Stimulated activated CD4-positive, alpha-beta T cell treated with anti-CD3 and anti-CD28 coated beads, TNF-alpha, amount 100 ng/mL, for 48 hours (primary cell): ENCODE data around the gene SMIM12.
A peak's percentile ranks its signal among the peaks of the same experiment; 100 is the strongest.

Experiments used
- DNase-seq, 3 donors: peaks; one replicate each; pipeline ENCODE4 v3.0.0-alpha.2; 2020; ENCODE audit warnings: low read depth in 3 of 3

SMIM12 gene, protein sequence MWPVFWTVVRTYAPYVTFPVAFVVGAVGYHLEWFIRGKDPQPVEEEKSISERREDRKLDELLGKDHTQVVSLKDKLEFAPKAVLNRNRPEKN

DNA sequence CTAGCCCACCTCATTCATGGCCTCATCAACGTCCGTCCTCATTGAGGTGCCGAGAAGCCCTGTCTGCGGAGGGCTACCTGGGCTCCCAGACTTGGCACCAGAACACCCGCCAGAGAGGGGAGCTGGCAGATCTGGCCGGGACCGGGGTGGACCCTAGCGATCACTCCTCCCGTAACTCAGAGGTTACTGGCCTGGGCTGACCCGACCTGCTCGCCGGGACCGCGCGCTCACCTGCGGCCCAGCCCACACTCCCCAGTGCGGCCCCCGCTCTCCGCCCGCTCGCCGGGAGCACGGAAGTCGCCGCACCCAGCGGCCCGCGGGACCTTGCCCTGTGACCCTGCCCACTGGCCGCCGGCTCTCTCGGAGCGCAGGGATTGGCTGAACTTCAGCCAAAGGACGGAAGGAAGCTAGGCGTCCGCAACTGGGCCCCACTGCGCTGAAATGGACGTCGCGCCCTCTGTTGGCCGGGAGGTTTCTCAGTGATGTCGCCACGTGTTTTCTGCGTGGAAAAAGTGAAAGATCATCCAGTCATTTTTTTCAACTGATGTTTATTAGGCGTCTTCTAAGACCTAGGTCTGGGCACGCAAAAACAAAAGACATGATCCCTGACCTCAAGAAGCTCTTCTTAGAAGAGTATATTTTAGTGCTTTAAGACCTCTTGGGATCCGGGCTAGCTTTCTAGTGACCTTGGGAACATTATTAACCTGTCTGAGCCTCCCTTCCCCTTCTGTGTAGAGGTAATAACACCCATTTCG is at the start of gene SMIM12:
Gene SMIM12 (minus strand): TSS at position 304 of the 755 bp plus-strand sequence. CDS start 3,772 bp downstream, outside the sequence.
- peak; percentile 87 to 89 (median 87) for DNase-seq

DNA sequence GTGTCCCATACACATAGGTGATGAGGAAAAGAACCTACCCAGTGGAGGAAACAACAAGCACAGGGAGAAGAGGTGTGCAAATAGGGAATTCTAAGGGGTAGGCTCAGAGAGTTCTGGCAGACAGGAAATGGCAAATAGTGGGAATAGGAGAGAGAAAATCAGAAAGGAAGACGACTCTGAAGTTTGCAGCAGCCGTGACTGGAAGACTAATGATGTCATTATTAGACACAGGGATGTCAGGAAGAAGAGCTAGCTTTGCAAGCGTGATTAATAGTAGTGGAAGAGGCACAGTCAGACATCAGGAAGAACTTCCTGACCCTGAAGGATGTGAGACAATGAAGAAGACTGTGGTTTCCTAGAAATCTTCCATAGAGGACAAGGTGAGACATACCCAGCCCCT is 48.8 kb upstream of the SMIM12 start:
- no peak for DNase-seq

DNA sequence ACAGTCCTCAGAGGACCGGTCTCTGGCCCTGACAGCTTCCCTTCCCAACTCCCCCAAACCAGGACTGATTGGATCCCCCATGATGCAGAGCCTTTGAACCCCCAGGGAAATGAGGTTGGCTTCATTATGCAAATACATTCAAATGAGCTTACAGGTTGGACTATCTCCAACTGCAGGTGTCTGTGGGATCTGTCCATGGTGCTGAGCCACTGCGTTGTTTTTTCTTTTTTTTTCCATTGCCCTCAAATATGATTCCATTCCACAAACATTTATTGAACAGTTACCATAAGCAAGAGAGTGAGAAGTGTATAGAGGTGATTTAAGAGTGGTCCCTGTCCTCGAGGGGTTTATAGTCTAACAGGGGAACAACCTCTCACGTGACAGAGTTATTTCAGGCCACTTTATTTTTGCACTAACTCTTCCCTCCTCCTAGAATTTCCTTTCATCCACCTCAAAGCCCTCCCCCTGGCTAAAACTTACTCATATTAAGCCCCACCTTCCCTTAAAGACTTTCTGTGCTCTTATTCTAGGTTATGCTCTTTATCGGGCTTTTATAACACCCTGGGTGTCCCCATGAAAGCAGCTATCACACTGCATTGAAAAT is 48.0 kb upstream of the SMIM12 start:
- DNase-seq, result no peak

DNA sequence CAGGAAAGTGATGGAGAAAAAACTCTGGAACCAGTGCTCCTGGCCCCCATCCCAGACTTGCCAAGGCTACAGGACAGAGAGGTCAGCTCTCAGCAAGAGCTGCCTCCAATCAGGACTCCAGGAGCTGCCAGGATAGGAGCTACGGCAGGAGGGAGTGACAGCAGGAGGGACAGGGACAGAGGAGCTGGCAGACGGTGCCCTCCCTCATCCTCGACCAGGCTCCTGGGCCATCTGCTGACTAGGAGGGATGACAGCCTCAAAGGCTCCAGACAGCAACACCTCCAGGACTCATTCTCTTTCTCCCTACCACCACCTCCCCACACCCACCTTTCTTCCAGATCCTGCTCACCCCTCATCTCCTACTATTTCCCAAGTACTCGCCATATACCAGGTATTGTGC is 47.2 kb upstream of the SMIM12 start:
- DNase-seq, result no peak

DNA sequence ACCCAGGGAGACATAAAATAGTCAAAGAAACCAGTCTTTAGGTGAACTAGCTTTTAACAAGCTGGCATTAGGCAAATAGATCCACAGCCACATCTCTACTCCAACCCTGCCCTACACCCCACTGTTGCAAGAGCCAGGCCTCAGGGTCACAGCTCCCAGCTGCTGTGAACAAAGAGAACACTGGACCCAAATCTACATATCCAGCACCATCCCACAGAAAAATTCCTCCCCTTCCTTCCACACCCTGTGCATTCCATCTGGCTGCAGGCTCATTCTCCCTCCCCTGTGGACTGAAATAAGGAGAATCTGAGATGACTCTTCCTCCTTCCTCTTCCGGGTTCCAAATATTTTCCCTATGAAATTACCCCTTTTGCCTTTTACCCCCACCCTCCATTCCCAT is 46.7 kb upstream of the SMIM12 start:
- no peak for DNase-seq

DNA sequence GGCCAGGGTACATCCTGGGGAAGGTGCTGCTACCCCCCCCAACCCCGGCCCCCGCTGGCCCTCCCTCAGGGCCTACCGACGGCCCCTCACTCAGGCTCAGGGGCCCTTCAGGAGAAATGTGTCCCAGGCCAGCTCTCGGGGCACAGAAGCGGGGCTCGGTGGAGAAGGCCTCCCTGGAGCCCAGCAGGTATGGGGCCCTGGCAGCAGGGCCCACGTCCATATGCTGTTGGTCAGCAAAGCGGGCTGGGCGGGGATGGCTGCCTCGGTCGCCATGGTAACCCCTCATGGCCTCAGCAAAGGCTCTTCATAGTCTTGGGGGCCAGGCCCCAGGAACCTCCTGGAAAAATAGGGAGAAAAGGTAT is 45.5 kb upstream of the SMIM12 start:
- DNase-seq, result no peak

DNA sequence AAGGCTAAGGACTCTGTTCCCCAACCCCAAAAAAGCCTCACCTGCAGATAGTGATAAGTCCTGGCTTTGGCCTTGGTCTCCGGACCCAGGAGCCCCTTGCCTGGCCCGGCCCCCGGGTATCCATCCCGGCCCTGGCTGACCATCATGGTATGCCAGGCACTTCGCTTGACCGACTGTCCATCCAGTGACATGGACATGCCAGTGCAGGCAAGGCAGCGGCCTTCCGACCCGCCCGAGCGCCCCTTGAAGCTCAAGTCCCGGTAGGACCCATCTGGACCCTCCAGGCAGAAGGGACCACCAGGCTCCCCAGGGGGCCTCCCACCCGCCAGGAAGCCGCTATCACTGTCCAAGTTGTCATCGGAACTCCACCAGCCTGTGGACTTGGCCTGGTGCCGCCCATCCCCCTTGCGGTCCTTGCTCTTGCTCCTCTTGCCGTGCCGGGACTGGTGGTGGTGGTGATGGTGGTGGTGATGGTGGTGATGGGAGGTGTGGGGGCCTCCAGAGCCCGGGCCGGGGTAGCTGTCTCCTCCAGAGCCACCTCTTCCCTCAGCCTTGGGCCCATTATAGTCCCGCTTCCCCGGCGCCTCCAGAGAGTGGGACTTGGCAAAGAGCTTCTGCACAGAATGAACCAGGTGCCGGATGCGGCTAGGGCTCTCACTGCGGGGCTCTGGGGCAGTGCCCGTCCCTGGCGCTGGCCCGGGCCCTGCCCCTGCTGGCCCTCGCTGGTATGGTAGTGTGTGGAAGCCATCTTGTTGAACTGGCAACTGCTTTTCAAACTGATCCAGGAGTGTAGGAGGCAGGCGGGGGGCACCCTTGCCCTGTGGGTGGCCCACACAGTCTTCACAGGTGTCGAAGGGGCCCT is 44.9 kb upstream of the SMIM12 start:
- no peak for DNase-seq

DNA sequence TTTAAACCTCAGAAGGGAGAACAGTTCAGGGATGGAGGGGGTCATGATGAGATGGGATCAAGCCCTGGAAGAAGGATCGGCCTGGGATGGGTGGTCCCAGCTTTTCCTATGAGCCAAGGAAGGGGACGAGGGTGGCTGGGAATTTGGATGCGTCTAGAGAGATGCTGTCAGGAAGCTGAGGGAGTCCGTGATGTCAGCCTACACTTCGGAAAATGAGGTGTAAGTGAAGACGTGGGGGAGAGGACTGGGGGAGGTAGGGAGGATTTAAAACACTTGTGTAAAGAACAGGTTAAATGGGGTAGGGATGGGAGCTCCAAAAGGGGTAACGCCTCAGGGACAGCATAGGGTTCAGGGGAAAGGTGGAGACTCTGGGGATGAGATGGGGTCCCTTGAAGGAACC is 42.4 kb upstream of the SMIM12 start:
- DNase-seq, result no peak

DNA sequence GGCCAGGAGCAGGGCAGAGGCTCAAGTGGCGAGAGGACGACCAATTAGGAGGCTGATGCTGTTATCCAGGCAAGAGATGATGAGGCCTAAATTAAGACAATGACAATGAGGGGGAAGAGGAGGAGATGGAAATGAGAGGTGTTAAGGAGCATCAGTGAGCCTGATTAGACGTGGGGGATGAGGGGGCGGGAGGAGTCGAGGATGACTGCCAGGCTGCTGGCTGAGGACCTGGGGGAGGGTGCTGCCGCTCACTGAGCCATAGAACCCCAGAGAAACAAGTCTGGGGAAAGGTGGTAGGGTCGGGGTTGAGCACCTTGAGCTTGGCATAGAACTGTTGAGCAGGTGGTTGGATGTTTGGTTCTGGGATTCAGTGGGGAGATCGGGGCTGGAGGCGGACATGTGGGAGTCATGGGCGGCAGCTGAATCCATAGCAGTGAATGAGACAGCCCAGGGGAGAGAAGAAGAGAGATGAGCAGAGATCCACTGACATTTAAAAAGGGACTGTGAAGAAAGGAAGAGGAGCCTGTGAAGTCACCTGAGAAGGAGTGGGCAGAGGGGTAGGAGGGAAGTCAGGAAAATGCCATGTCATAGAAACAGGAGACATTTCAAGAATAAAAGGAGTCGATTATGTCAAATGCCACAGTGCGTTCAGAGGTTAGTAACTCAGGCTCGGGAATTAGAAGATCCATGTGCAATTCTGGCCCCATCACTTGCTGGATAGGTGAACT is 41.4 kb upstream of the SMIM12 start:
- no peak for DNase-seq

DNA sequence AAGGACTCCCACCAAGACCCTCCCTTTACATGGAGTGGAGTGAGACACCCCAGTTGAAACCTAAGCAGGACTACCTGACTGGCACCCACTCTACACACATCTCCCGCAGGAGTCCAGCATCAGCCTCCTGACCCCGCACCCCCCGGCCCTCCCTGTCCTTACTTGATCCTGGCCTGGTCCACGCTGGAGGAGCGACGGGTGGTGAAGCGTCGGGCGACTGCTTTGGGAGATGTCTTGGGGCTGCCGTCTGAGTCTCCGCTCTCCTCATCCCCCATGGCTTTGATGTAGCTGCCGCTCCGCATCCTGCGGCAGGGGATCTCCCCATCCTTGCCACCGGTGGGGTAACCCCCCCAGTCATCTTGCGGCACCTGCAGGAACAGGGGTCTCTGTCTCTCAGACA is 40.4 kb upstream of the SMIM12 start:
- no peak for DNase-seq

DNA sequence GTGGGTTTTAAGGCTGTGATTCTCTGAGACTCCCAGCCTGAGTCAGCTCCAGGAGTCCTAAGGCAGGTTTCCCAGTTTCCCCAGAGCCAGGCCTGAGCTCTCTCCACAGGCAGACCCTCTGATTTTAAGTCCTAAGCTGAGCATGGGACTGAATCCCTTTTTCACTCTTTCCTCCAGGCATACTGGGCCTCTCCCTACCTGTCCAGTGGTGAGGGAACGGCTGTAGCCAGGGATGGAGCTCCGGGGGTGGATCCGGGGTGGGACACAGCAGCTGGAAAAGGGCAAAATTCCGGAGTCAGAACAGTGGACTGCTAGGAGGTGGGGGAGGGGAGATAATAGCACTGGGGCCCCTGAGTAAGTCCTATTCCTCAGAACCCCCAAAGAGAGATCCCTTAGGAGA is 39.9 kb upstream of the SMIM12 start:
- no peak for DNase-seq

DNA sequence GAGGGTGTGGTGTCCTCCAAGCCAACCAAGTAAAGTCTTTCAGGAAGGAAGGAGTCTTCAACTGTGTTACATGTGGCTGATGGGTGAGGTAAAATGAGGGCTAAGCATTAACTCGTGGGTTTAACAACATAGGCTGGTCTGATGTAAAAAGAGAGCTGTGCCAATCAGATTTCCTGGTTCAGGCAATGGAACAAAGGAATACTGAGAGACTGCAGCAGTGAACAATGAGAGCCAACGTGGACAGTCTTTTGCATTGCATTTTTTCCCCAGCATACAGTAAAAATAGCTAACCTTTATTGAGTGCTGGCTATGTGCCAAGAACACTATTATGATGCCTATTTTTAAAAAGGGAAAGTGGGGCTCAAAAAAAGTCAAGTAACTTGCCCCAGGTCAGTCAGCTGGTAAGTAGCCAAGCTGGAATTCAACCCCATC is 38.8 kb upstream of the SMIM12 start:
- DNase-seq, result no peak

DNA sequence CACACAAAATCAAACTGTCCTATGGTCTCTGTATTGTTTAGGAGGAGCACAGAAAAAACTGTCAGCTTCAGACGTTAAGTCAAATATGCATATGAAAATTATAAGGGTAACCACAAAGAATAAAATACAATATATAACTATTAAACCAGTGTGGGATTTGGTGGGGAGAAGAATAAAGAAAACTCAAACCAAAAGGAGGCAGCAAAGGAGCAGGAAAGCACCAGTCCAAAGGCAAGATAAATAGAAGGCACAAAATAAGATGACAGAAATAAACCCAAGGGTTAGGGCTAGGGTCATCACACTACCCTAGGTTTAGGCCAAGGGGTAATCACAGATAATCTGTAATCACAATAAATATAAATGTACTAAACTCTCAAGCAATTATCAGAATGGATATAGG is 37.1 kb upstream of the SMIM12 start:
- no peak for DNase-seq

DNA sequence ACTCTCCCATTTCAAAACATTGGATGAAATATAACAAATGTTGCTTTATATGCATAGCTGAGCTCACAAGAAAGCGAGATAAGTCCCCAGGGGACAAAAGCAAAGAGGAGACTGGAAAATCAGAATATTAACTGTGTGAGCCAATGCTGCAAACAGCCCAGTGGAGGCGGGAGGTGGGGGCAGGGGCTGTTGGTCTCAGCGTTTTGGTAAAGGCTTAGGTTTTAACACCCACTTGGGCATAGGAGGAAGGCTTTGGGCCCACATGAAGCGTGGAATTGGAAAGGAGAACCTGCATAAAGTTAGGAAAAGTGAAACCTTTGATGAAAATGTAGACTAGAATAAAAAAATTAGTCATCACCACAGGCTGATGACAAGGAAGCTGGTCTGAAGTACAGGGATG is 30.2 kb upstream of the SMIM12 start:
- DNase-seq, result no peak

DNA sequence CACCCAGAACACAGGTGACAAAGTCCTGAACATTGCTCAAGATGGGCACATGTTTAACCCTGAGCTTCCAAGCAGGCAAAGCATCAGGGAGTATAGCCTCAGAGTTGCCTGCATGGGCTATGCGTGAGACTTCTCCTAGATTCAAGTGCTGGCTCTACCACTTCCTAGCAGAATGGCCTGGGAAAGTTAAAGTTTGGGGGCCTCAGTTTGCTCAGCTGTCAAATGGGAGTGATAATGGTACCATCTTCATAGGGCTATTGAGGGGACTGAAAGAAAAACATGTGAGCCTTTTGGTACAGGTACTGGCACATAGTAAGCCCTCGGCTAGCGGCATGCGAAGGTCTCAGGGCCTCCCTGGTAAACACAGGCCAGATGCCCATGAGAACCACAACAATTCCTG is 28.0 kb upstream of the SMIM12 start:
- DNase-seq, result no peak

DNA sequence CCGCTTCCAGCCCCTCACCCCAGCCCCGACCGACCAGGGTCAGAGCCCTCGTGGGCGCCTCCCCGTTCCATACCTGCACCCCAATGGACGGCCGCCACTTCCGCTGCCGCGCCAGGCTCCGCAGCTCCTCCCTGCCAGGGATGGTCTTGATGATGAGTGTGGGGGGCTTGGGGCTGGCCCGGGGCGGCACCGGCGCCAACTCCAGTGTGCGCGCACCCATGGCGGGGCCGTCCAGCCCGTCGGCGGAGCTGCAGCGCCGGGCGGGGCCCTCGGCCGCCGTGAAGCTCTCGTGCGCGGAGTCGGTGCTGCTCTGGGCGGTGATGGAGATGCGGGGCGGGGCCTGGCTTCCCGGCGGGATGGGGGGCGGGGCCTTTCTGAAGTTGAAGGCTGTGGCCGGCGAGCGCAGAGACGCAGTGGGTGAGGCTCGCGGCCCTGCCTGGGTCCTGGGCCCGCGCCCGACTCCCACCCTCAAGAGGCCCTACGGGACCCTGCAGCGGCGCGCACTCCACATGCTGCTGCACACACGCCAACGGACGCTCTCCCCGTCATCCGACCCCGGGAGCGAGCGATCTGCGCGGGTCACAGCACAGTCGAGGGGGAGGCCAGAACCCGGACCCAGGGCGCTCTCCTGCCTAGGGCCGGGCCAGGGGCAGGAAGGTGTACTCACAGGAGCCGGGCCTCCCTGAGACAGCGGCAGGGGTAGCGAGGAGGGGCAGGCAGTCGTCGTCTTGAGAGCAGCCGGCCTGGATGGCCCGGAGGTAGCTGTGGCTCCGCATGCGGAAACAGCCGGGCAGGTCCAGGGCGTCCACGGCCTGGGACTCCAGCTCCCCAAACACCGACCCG is 26.1 kb upstream of the SMIM12 start:
- DNase-seq, result peak; percentile 35 to 68 (median 44)

DNA sequence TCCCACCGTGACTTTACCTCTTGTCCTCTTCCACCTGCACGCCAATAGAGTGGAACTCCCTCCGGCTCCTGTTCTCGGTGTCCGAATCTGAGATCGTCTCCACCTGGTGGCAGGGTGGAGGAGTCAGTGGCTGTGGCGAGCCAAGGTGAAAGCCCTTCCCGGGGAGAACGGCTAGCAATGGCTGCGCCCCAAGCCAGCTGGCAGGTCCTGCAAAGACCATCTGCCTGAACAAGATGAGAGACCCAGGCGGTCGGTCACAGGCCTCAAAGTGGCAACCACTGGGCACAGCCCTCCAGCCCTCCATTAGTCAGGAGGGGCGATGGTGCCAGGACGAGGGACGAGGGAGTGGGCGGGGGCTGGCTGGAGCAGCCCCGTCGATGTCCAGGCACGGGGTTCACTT is 25.4 kb upstream of the SMIM12 start:
- no peak for DNase-seq

DNA sequence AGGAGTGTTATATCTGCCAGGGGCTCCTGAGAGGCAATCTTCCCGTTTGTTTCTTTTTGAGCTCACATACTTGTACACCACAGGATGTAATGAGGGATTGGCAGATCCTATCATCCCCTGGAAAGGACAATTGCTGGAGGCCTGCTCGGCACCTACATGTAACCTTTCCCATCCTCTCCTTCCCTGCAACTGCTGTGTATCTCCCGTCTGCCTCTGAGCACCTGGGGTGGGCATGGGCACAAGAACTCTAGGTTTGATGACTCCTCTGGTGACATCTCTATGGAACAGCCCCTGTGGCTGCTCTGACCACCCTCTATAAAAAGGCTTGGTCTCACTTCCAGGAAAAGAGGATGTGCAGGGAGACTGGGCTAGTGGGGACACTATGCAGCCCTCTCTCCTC is 25.0 kb upstream of the SMIM12 start:
- DNase-seq, result no peak

DNA sequence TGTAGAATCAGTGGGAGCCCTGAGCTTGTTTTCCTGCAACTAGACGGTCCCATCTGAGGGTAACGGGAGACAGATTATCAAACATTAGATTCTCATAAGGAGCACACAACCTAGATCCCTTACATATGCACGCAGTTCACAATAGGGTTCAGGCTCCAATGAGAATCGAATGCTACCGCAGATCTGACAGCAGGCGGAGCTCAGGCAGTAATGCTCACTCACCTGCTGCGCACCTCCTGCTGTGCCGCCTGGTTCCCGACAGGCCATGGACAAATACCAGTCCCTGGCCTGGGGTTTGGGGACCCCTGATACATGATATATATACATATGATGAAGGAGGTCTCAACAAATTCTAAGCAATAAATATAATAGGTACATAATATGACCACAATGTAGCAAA is 19.7 kb upstream of the SMIM12 start:
- no peak for DNase-seq

DNA sequence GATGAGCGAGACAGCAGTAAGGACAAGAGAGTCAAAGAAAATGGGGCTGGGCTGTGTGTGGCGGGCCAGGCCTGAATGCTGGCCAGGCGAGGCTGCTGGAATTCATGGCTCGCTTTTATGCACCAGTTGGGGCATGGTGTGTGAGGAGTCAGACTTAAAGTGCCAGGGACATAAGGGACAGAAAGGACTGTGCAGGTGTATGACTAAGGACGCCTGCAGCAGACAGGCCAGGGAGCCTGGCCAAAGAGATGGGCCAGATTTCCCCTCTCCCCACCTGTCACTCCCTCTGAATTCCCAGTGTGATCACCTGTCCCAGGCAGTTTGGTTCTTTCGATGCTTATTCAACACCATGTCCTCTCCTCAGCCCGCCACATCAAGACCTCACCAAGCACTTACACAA is 16.9 kb upstream of the SMIM12 start:
- DNase-seq, result no peak
